Measurements from ENCODE around the gene ELP4.

Gene ELP4

GRCh38 chr11:31676280-31676982 lies 166.9 kb downstream of the ELP4 start:
- no peak for DNase-seq
- no peaks in the 10 kb centered on the region for H3K4me1 ChIP-seq (ENCODE audit: insufficient read depth, low read length)
- no peaks in the 10 kb centered on the region for H3K36me3 ChIP-seq (ENCODE audit: insufficient read depth, low read length)
- no peaks in the 10 kb centered on the region for H3K9me3 ChIP-seq (ENCODE audit: insufficient read depth, low read length, severe bottlenecking)
- no peak overlapping the region for H3K4me3 ChIP-seq (ENCODE audit: low read depth in 1 of 2, low read length in 2 of 2)
- H3K27ac ChIP-seq (ENCODE audit: low read length) = no peak overlapping the region
- no peak overlapping the region for H2AFZ ChIP-seq (ENCODE audit: low read depth, low read length)
- no peak for ATAC-seq (ENCODE audit: insufficient read depth, low read depth)
- H3K79me2 ChIP-seq (ENCODE audit: insufficient read depth, low read length) = no peaks in the 10 kb centered on the region
- H3K27me3 ChIP-seq (ENCODE audit: insufficient read depth, low read length, poor library complexity) = no peaks in the 10 kb centered on the region
- H3K4me2 ChIP-seq (ENCODE audit: insufficient read depth, low read length) = no peak overlapping the region
- TF ChIP-seq EZH2 (IDR thresholded peaks at IDR 0.05; ENCODE audit: borderline replicate concordance, low read depth, low read length, severe bottlenecking) (no peak), CTCF (IDR thresholded peaks at IDR 0.05; ENCODE audit: borderline replicate concordance, extremely low read depth, low read length, poor library complexity, severe bottlenecking) (no peak)
- H3K9ac ChIP-seq (ENCODE audit: low read depth, low read length) = no peak overlapping the region
- no peaks in the 10 kb centered on the region for H4K20me1 ChIP-seq (ENCODE audit: insufficient read depth, low read length)

- Histone ChIP-seq H3K4me2 (ENCODE audit: insufficient read depth, low read length) (no peak overlapping the region), H4K20me1 (ENCODE audit: insufficient read depth, low read length) (no peaks in the 10 kb centered on the region), H2AFZ (ENCODE audit: low read depth, low read length) (no peak overlapping the region), H3K27me3 (ENCODE audit: insufficient read depth, low read length, poor library complexity) (no peaks in the 10 kb centered on the region), H3K27ac (ENCODE audit: low read length) (no peak overlapping the region), H3K9me3 (ENCODE audit: insufficient read depth, low read length, severe bottlenecking) (no peaks in the 10 kb centered on the region), H3K79me2 (ENCODE audit: insufficient read depth, low read length) (no peaks in the 10 kb centered on the region), H3K9ac (ENCODE audit: low read depth, low read length) (no peak overlapping the region), H3K36me3 (ENCODE audit: insufficient read depth, low read length) (no peaks in the 10 kb centered on the region), H3K4me1 (ENCODE audit: insufficient read depth, low read length) (no peaks in the 10 kb centered on the region), H3K4me3 (ENCODE audit: low read depth in 1 of 2, low read length in 2 of 2) (no peak overlapping the region)
- ATAC-seq (ENCODE audit: insufficient read depth, low read depth) (no peak), DNase-seq (no peak)
- no peak for TF ChIP-seq CTCF (IDR thresholded peaks at IDR 0.05; ENCODE audit: borderline replicate concordance, extremely low read depth, low read length, poor library complexity, severe bottlenecking)
- no peak for TF ChIP-seq EZH2 (IDR thresholded peaks at IDR 0.05; ENCODE audit: borderline replicate concordance, low read depth, low read length, severe bottlenecking)
Observed at GRCh38 chr11:31680770-31681169, 171.2 kb downstream of the ELP4 start.

- no peak for ATAC-seq (ENCODE audit: insufficient read depth, low read depth)
- H3K4me2 ChIP-seq (ENCODE audit: insufficient read depth, low read length) = no peak overlapping the region
- TF ChIP-seq EZH2 (IDR thresholded peaks at IDR 0.05; ENCODE audit: borderline replicate concordance, low read depth, low read length, severe bottlenecking) = no peak
- TF ChIP-seq CTCF (IDR thresholded peaks at IDR 0.05; ENCODE audit: borderline replicate concordance, extremely low read depth, low read length, poor library complexity, severe bottlenecking) = no peak
Observed at GRCh38 chr11:31687256-31687655, 177.7 kb downstream of the ELP4 start.

More at GRCh38 chr11:31687256-31687655, 177.7 kb downstream of the ELP4 start:
- DNase-seq = no peak
- Histone ChIP-seq H3K9me3 (ENCODE audit: insufficient read depth, low read length, severe bottlenecking) (no peaks in the 10 kb centered on the region), H3K79me2 (ENCODE audit: insufficient read depth, low read length) (no peaks in the 10 kb centered on the region), H3K4me3 (ENCODE audit: low read depth in 1 of 2, low read length in 2 of 2) (no peak overlapping the region), H3K36me3 (ENCODE audit: insufficient read depth, low read length) (no peaks in the 10 kb centered on the region), H3K27me3 (ENCODE audit: insufficient read depth, low read length, poor library complexity) (no peaks in the 10 kb centered on the region), H4K20me1 (ENCODE audit: insufficient read depth, low read length) (no peaks in the 10 kb centered on the region), H3K9ac (ENCODE audit: low read depth, low read length) (no peak overlapping the region), H2AFZ (ENCODE audit: low read depth, low read length) (no peak overlapping the region), H3K27ac (ENCODE audit: low read length) (no peak overlapping the region), H3K4me1 (ENCODE audit: insufficient read depth, low read length) (no peaks in the 10 kb centered on the region)
